ENCODE data around the gene CLSTN3. TPM values are rescaled to one million over a fixed set of nuclear protein-coding genes. Genes with fewer than 3 reads are reported as not detected.

CLSTN3 gene
- total RNA-seq, 1 experiment from 2014 or later = 24.7 TPM

DNA sequence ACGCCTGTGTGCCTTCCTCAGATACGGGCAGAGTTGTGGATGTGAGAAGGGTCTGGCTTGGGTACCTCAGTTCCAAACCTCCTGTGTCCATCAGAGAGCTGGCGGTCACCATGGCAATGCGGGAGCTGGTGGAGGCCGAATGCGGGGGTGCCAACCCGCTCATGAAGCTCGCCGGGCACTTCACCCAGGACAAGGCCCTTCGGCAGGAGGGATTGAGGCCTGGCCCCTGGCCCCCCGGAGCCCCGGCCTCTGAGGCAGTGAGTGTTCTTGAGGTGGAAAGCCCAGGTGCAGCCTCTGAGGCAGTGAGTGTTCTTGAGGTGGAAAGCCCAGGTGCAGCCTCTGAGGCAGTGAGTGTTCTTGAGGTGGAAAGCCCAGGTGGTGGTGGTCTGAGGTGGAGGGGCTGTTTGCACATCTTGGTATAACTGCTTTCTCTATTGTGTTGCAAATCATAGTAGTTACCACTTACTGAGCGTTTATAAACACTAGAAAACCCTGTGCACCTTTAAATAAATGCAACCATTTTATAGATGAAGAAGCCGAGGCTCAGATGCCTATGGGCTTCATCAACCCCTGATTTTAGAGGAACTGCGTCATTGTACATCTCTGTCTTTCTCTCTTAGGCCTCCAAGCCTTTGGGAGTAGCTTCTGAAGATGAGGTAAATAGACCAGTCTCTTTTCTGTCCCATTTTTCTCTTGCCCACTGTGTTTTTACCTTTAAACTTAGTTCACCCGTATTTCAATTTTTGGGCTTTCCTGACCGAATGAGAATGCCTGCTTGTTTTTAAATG is 60.3 kb downstream of the CLSTN3 start:
- peak; percentile 5 for ATAC-seq
- H3K36me3 Mint-ChIP-seq = peaks cover 32% of the 10 kb centered on the region
- CTCF ChIA-PET = interaction anchor here (0.6 to 2.2 kb wide), 5 partner anchors 45 to 452 kb away, joined by 3 to 12 read pairs (median 3); no protein-coding TSS in a partner anchor
- peaks cover 3% of the 10 kb centered on the region; the same call in 1 of the 2 replicates for H3K9me3 Mint-ChIP-seq
- TF ChIP-seq ZNF317 (CRISPR knock-in tag; IDR thresholded peaks at IDR 0.05; ENCODE audit: borderline replicate concordance, low read depth) = no peak
- TF ChIP-seq, protein P1, sequence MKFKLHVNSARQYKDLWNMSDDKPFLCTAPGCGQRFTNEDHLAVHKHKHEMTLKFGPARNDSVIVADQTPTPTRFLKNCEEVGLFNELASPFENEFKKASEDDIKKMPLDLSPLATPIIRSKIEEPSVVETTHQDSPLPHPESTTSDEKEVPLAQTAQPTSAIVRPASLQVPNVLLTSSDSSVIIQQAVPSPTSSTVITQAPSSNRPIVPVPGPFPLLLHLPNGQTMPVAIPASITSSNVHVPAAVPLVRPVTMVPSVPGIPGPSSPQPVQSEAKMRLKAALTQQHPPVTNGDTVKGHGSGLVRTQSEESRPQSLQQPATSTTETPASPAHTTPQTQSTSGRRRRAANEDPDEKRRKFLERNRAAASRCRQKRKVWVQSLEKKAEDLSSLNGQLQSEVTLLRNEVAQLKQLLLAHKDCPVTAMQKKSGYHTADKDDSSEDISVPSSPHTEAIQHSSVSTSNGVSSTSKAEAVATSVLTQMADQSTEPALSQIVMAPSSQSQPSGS (CRISPR knock-in tag; IDR thresholded peaks at IDR 0.05; ENCODE audit: borderline replicate concordance, low read depth) = no peak
- TF ChIP-seq, protein P2, sequence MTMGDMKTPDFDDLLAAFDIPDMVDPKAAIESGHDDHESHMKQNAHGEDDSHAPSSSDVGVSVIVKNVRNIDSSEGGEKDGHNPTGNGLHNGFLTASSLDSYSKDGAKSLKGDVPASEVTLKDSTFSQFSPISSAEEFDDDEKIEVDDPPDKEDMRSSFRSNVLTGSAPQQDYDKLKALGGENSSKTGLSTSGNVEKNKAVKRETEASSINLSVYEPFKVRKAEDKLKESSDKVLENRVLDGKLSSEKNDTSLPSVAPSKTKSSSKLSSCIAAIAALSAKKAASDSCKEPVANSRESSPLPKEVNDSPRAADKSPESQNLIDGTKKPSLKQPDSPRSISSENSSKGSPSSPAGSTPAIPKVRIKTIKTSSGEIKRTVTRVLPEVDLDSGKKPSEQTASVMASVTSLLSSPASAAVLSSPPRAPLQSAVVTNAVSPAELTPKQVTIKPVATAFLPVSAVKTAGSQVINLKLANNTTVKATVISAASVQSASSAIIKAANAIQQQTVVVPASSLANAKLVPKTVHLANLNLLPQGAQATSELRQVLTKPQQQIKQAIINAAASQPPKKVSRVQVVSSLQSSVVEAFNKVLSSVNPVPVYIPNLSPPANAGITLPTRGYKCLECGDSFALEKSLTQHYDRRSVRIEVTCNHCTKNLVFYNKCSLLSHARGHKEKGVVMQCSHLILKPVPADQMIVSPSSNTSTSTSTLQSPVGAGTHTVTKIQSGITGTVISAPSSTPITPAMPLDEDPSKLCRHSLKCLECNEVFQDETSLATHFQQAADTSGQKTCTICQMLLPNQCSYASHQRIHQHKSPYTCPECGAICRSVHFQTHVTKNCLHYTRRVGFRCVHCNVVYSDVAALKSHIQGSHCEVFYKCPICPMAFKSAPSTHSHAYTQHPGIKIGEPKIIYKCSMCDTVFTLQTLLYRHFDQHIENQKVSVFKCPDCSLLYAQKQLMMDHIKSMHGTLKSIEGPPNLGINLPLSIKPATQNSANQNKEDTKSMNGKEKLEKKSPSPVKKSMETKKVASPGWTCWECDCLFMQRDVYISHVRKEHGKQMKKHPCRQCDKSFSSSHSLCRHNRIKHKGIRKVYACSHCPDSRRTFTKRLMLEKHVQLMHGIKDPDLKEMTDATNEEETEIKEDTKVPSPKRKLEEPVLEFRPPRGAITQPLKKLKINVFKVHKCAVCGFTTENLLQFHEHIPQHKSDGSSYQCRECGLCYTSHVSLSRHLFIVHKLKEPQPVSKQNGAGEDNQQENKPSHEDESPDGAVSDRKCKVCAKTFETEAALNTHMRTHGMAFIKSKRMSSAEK (CRISPR knock-in tag; IDR thresholded peaks at IDR 0.05; ENCODE audit: borderline replicate concordance) = no peak
- TF ChIP-seq, protein P3, sequence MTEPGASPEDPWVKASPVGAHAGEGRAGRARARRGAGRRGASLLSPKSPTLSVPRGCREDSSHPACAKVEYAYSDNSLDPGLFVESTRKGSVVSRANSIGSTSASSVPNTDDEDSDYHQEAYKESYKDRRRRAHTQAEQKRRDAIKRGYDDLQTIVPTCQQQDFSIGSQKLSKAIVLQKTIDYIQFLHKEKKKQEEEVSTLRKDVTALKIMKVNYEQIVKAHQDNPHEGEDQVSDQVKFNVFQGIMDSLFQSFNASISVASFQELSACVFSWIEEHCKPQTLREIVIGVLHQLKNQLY (CRISPR knock-in tag; IDR thresholded peaks at IDR 0.05) = no peak
- peaks cover 29% of the 10 kb centered on the region for H3K4me1 Mint-ChIP-seq
- no peak overlapping the region for H3K27ac Mint-ChIP-seq
- H3K4me3 Mint-ChIP-seq = peak overlapping the region; percentile 87
- POLR2A ChIA-PET = no interaction called here
- peak; percentile 24 for DNase-seq (ENCODE audit: low spot score)
- H3K27me3 Mint-ChIP-seq (ENCODE audit: low read depth) = peaks cover 2% of the 10 kb centered on the region; the same call in 1 of the 2 replicates

DNA sequence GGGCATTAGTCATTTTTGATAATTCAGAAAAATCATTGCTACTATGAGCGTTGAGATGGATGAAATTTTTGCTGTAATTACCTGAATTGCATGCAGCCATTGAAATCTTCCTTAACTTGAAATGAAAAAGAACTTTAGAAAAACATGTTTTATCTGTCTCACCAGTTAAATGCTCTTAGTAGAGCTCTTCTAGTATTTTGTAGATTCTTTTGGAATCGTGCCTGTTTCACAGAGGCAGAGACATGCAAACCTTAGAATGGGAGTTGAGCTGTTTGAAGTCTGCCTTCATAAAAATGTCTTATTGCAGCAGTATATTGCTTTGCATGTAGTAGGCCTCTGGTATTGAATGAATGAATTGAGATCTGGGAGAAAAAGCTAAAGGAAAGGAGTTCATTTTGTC is 63.5 kb downstream of the CLSTN3 start:
- ATAC-seq = no peak
- TF ChIP-seq, protein P4, sequence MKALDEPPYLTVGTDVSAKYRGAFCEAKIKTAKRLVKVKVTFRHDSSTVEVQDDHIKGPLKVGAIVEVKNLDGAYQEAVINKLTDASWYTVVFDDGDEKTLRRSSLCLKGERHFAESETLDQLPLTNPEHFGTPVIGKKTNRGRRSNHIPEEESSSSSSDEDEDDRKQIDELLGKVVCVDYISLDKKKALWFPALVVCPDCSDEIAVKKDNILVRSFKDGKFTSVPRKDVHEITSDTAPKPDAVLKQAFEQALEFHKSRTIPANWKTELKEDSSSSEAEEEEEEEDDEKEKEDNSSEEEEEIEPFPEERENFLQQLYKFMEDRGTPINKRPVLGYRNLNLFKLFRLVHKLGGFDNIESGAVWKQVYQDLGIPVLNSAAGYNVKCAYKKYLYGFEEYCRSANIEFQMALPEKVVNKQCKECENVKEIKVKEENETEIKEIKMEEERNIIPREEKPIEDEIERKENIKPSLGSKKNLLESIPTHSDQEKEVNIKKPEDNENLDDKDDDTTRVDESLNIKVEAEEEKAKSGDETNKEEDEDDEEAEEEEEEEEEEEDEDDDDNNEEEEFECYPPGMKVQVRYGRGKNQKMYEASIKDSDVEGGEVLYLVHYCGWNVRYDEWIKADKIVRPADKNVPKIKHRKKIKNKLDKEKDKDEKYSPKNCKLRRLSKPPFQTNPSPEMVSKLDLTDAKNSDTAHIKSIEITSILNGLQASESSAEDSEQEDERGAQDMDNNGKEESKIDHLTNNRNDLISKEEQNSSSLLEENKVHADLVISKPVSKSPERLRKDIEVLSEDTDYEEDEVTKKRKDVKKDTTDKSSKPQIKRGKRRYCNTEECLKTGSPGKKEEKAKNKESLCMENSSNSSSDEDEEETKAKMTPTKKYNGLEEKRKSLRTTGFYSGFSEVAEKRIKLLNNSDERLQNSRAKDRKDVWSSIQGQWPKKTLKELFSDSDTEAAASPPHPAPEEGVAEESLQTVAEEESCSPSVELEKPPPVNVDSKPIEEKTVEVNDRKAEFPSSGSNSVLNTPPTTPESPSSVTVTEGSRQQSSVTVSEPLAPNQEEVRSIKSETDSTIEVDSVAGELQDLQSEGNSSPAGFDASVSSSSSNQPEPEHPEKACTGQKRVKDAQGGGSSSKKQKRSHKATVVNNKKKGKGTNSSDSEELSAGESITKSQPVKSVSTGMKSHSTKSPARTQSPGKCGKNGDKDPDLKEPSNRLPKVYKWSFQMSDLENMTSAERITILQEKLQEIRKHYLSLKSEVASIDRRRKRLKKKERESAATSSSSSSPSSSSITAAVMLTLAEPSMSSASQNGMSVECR (CRISPR knock-in tag; IDR thresholded peaks at IDR 0.05; ENCODE audit: borderline replicate concordance) = no peak
- no peak for TF ChIP-seq CREM (CRISPR knock-in tag; IDR thresholded peaks at IDR 0.05)
- TF ChIP-seq ETV6 (CRISPR knock-in tag; IDR thresholded peaks at IDR 0.05) = no peak
- no peak for TF ChIP-seq TCF7 (CRISPR knock-in tag; IDR thresholded peaks at IDR 0.05; ENCODE audit: low read depth)
- no peak for TF ChIP-seq JAZF1 (CRISPR knock-in tag; IDR thresholded peaks at IDR 0.05)
- TF ChIP-seq, protein P5, sequence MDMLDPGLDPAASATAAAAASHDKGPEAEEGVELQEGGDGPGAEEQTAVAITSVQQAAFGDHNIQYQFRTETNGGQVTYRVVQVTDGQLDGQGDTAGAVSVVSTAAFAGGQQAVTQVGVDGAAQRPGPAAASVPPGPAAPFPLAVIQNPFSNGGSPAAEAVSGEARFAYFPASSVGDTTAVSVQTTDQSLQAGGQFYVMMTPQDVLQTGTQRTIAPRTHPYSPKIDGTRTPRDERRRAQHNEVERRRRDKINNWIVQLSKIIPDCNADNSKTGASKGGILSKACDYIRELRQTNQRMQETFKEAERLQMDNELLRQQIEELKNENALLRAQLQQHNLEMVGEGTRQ (CRISPR knock-in tag; IDR thresholded peaks at IDR 0.05) = no peak
- TF ChIP-seq FOXJ3 (CRISPR knock-in tag; IDR thresholded peaks at IDR 0.05; ENCODE audit: borderline replicate concordance) = no peak
- TF ChIP-seq, protein P6, sequence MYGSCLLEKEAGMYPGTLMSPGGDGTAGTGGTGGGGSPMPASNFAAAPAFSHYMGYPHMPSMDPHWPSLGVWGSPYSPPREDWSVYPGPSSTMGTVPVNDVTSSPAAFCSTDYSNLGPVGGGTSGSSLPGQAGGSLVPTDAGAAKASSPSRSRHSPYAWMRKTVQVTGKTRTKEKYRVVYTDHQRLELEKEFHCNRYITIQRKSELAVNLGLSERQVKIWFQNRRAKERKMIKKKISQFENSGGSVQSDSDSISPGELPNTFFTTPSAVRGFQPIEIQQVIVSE (CRISPR knock-in tag; IDR thresholded peaks at IDR 0.05; ENCODE audit: borderline replicate concordance) = no peak
- no peak for TF ChIP-seq MXD4 (CRISPR knock-in tag; IDR thresholded peaks at IDR 0.05; ENCODE audit: borderline replicate concordance)
- TF ChIP-seq, protein P7, sequence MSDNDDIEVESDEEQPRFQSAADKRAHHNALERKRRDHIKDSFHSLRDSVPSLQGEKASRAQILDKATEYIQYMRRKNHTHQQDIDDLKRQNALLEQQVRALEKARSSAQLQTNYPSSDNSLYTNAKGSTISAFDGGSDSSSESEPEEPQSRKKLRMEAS (CRISPR knock-in tag; IDR thresholded peaks at IDR 0.05) = no peak
- no peak for TF ChIP-seq NR1H2 (CRISPR knock-in tag; IDR thresholded peaks at IDR 0.05)
- TF ChIP-seq, protein P8, sequence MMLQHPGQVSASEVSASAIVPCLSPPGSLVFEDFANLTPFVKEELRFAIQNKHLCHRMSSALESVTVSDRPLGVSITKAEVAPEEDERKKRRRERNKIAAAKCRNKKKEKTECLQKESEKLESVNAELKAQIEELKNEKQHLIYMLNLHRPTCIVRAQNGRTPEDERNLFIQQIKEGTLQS (CRISPR knock-in tag; conservative IDR thresholded peaks at IDR 0.05) = no peak
- no peak for TF ChIP-seq KAT7 (CRISPR knock-in tag; IDR thresholded peaks at IDR 0.05; ENCODE audit: borderline replicate concordance)
- TF ChIP-seq TEAD4 (CRISPR knock-in tag; IDR thresholded peaks at IDR 0.05) = no peak
- TF ChIP-seq ZNF219 (CRISPR knock-in tag; IDR thresholded peaks at IDR 0.05; ENCODE audit: borderline replicate concordance) = no peak
- no peak for TF ChIP-seq GRHL2 (CRISPR knock-in tag; IDR thresholded peaks at IDR 0.05; ENCODE audit: insufficient replicate concordance, severe bottlenecking)

More for the DNA sequence above, 63.5 kb downstream of the CLSTN3 start:
- ChIA-PET POLR2A (no interaction called here), CTCF (interaction anchor here (0.7 to 2.6 kb wide), 2 partner anchors 49 to 454 kb away, joined by 3 to 8 read pairs; no protein-coding TSS in a partner anchor)
- Mint-ChIP-seq H3K36me3 (peaks cover 47% of the 10 kb centered on the region), H3K27ac (no peak overlapping the region), H3K9me3 (peaks cover 11% of the 10 kb centered on the region), H3K4me3 (no peak overlapping the region), H3K4me1 (peaks cover 15% of the 10 kb centered on the region), H3K27me3 (ENCODE audit: low read depth) (no peaks in the 10 kb centered on the region; the same call in 1 of the 2 replicates)
- DNase-seq (ENCODE audit: low spot score) = no peak
